ENCODE data around the gene MMP24.
"Not testable (repeated sequence)": the region's sequence is repeated elsewhere in the genome, so short reads cannot be mapped to it uniquely, and the experiment has no call there.

Gene MMP24

GRCh38 chr20:35307666-35308653 is 81.5 kb downstream of the MMP24 start:
- no peak for TF ChIP-seq CTCF (IDR thresholded peaks at IDR 0.05; ENCODE audit: low read depth, low read length)
- DNase-seq (ENCODE audit: low read depth, low spot score) = peak; percentile 82
- in situ Hi-C loops (cut with HindIII; ENCODE audit: low sequenced_read_pairs) = loop anchor here (25.0 kb wide), 1 partner anchor 129 kb away; the partner anchor contains the start of gene GDF5

DNA sequence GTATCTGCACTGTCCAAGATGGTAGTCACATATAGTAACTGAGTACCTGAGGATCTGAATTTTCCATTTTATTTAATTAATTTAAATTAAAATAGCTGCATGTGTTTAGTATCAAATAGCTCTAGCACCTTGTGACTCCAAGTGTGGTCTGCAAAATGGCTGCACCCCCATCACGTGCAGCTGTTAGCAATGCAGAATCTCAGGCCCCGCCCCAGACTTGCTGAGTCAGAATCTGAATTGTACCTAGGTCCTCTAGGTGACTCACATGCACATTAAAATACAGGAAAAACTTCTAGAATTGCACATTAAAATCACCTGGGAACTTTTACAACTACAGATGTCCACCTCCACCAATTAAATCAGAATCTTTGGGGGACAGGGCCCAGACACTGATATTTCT is 84.9 kb downstream of the MMP24 start:
- TF ChIP-seq CTCF (IDR thresholded peaks at IDR 0.05; ENCODE audit: low read depth, low read length) = no peak
- H3K4me3 ChIP-seq (ENCODE audit: low read depth, low read length) = no peak overlapping the region
- peak; percentile 73 for DNase-seq (ENCODE audit: low read depth, low spot score)
- in situ Hi-C loops (cut with HindIII; ENCODE audit: low sequenced_read_pairs) = loop anchor here (25.0 kb wide), 1 partner anchor 126 kb away; the partner anchor contains the start of gene GDF5

More at GRCh38 chr20:35307666-35308653, 81.5 kb downstream of the MMP24 start:
- no peak overlapping the region for H3K4me3 ChIP-seq (ENCODE audit: low read depth, low read length)

DNA sequence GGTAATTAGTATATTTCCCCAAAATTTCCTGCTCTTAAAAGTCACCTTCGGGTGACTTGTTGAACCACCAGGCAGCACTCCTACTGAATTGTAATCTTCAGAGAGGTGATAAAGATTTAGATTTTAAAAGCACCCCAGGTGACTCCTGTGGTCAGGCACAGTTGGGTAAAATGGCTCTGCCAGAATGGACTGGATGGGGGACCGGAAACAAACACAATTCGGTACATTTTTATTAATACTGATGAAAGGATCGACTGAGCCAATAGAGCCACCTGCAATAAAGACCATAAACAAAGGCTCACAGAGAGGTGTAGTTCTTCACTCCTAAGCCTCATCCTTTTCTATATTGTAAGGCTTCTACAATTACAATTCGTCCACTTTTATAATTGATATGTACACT is 85.3 kb downstream of the MMP24 start:
- no peak for TF ChIP-seq CTCF (IDR thresholded peaks at IDR 0.05; ENCODE audit: low read depth, low read length)
- DNase-seq (ENCODE audit: low read depth, low spot score) = no peak

GRCh38 chr20:35312318-35312717 is 85.8 kb downstream of the MMP24 start:
- in situ Hi-C loops (cut with HindIII; ENCODE audit: low sequenced_read_pairs) = loop anchor here (25.0 kb wide), 1 partner anchor 125 kb away; the partner anchor contains the start of gene GDF5
- no peak for TF ChIP-seq CTCF (IDR thresholded peaks at IDR 0.05; ENCODE audit: low read depth, low read length)
- no peak overlapping the region for H3K4me3 ChIP-seq (ENCODE audit: low read depth, low read length)
- peak; percentile 93 for DNase-seq (ENCODE audit: low read depth, low spot score)

More for the DNA sequence above, 85.3 kb downstream of the MMP24 start:
- H3K4me3 ChIP-seq (ENCODE audit: low read depth, low read length) = no peak overlapping the region
- in situ Hi-C loops (cut with HindIII; ENCODE audit: low sequenced_read_pairs) = loop anchor here (25.0 kb wide), 1 partner anchor 125 kb away; the partner anchor contains the start of gene GDF5

- DNase-seq (ENCODE audit: low read depth, low spot score) = no peak
- H3K4me3 ChIP-seq (ENCODE audit: low read depth, low read length) = no peak overlapping the region
- in situ Hi-C loops (cut with HindIII; ENCODE audit: low sequenced_read_pairs) = loop anchor here (25.0 kb wide), 1 partner anchor 122 kb away; the partner anchor contains the start of gene GDF5
- no peak for TF ChIP-seq CTCF (IDR thresholded peaks at IDR 0.05; ENCODE audit: low read depth, low read length)
These were observed 88.5 kb downstream of the MMP24 start for GRCh38 chr20:35314816-35315631.

GRCh38 chr20:35315632-35316020 is 89.1 kb downstream of the MMP24 start:
- not testable (repeated sequence) for H3K4me3 ChIP-seq (ENCODE audit: low read depth, low read length); DNase-seq (ENCODE audit: low read depth, low spot score)
- in situ Hi-C loops (cut with HindIII; ENCODE audit: low sequenced_read_pairs) = loop anchor here (25.0 kb wide), 1 partner anchor 122 kb away; the partner anchor contains the start of gene GDF5

All from astrocyte of the spinal cord (primary cell).